HG03135 (cell line): ENCODE results near the gene TMPRSS6.

ENCODE experiments used
- ATAC-seq: cut with Tn5 transposase; IDR thresholded peaks from one replicate; pipeline ENCODE4 v1.9.1; 2021; ENCODE audit warnings: mild to moderate bottlenecking, moderate library complexity; ENCODE audit not compliant: unreplicated experiment

TMPRSS6 gene

GRCh38 chr22:37032535-37033460, 76.7 kb downstream of the TMPRSS6 start:
- no peak for ATAC-seq

GRCh38 chr22:37032134-37032534, 77.4 kb downstream of the TMPRSS6 start:
- ATAC-seq: no peak

GRCh38 chr22:37030560-37031281, 78.8 kb downstream of the TMPRSS6 start:
- ATAC-seq: no peak

GRCh38 chr22:37028692-37029674, 80.5 kb downstream of the TMPRSS6 start:
- ATAC-seq: no peak

GRCh38 chr22:37027556-37027955, 82.0 kb downstream of the TMPRSS6 start:
- ATAC-seq: no peak

- no peak for ATAC-seq
Measured at GRCh38 chr22:37026325-37026724, 83.2 kb downstream of the TMPRSS6 start.

GRCh38 chr22:37025500-37026070, 83.9 kb downstream of the TMPRSS6 start:
- ATAC-seq: no peak

GRCh38 chr22:37024339-37025157, 85.0 kb downstream of the TMPRSS6 start:
- ATAC-seq: no peak

GRCh38 chr22:37023743-37024338, 85.7 kb downstream of the TMPRSS6 start:
- no peak for ATAC-seq

- no peak for ATAC-seq
Measured at GRCh38 chr22:37022483-37023337, 86.8 kb downstream of the TMPRSS6 start.

- ATAC-seq: no peak
Measured at GRCh38 chr22:37021710-37022482, 87.6 kb downstream of the TMPRSS6 start.

- no peak for ATAC-seq
Measured at GRCh38 chr22:37021041-37021440, 88.5 kb downstream of the TMPRSS6 start.

GRCh38 chr22:37020192-37020479, 89.4 kb downstream of the TMPRSS6 start:
- no peak for ATAC-seq

- ATAC-seq: peak; percentile 63
Measured at GRCh38 chr22:37019309-37020191, 90.0 kb downstream of the TMPRSS6 start, which contains the start of the genes MPST and TST. Gene MPST, plus strand, starts transcription at chr22:37019742. Its CDS starts 95 bp downstream, at chr22:37019837. Gene TST, minus strand, starts transcription at chr22:37019447. Its CDS starts 715 bp downstream, at chr22:37018732.

GRCh38 chr22:37018815-37019308, 90.7 kb downstream of the TMPRSS6 start:
- ATAC-seq: peak; percentile 34

GRCh38 chr22:37018086-37018814, 91.3 kb downstream of the TMPRSS6 start:
- no peak for ATAC-seq
